Measurements from ENCODE around the gene CD302.

GRCh38 chr2:159786938-159787337 lies 11.1 kb downstream of the CD302 start:
- no peak for TF ChIP-seq REST (IDR thresholded peaks at IDR 0.05; ENCODE audit: insufficient read depth in 1 of 2, low read depth in 2 of 2, low read length in 1 of 2)
- TF ChIP-seq POLR2AphosphoS5 (IDR thresholded peaks at IDR 0.05; ENCODE audit: low read depth, low read length), result no peak
